H4 (cell line): ENCODE measurements around the gene MRAP2. TPM values are rescaled to one million over a fixed set of nuclear protein-coding genes. Genes with fewer than 3 reads are reported as not detected.
"Not testable (repeated sequence)": the region's sequence is repeated elsewhere in the genome, so short reads cannot be mapped to it uniquely, and the experiment has no call there.

Source experiments
- DNase-seq: peaks from one replicate; pipeline ENCODE4 v3.0.0-alpha.2; 2015; ENCODE audit warnings: low spot score
- total RNA-seq: library from RNA; depleted of rRNA; stranded (reverse); fragments of >200 nt; shearing (Covaris generic); gene quantifications from 2 replicates; pipeline ENCODE4 v1.2.3, GENCODE V29; 2014

MRAP2 gene
- total RNA-seq, 1 experiment from 2014 or later: not detected

DNA sequence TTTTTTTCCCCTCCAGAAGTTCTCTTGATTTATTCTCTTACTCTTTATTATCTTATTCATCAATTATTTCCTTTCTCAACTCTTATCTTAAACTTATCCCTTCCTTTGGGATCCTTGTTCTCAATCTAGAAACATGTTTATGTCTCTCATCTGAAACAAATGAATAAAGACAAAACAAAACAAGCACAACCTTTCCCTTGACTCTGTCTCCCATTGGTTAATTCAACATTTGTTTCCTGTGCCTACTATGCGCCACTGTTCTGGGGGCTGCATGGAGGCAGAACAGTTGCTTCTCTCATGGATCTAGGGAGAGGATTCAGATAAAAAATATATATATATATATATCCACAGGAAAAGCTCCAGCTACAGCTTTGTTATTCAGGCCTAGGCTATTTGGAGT lies 5.2 kb upstream of the MRAP2 start:
- DNase-seq: no peak

DNA sequence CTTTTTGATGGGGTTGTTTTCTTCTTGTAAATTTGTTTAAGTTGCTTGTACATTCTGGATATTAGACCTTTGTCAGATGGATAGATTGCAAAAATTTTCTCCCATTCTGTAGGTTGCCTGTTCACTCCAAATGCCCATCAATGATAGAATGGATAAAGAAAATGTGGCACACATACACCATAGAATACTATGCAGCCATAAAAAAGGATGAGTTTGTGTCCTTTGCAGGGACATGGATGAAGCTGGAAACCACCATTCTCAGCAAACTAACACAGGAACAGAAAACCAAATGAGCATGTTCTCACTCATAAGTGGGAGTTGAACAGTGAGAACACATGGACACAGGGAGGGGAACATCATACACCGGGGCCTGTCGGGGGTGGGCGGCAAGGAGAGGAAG lies 1.6 kb upstream of the MRAP2 start:
- DNase-seq: not testable (repeated sequence)

DNA sequence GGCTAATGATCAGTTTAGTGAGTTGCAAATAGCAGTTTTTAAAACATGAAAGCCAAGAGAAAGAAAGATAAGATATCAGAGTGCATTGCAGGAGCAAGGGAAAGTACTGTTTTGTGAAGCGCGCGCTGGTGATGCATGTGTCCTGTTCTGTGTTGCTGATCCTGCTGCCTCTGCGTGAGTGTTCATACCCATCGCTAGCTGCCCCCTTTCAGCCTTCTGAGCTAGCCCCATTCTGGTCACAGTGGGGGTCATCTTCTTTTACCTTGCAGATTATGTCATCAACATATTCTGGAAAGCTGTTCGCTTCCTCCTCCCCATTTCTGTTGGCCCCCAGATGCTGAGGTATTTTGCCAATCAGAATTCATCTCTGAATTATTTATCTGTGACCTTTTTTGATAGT lies 1.9 kb downstream of the MRAP2 start:
- no peak for DNase-seq

DNA sequence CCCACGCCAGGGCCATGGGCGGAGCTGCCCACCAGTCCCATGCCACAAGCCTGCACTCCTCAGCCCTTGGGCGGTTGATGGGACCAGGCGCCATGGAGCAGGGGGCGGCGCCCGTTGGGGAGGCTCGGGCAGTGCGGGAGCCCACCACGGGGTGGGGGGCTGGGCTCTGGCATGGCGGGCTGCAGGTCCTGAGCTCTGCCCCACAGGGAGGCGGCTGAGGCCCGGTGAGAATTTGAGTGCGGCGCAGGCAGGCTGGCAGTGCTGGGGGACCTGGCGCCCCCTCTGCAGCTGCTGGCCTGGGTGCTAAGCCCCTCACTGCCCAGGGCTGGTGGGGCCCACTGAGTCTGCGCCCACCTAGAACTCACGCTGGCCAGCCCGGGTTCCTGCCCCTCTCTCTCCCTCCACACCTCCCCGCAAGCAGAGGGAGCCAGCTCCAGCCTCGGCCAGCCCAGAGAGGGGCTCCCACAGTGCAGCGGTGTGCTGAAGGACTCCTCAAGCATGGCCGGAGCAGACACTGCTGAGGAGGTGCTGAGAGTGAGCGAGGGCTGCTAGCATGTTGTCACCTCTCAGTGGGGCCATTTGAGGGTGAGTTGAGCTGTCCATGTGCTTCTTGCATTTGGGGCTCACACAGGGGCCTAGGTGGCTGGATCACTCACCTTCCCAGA lies 4.0 kb downstream of the MRAP2 start:
- no peak for DNase-seq

DNA sequence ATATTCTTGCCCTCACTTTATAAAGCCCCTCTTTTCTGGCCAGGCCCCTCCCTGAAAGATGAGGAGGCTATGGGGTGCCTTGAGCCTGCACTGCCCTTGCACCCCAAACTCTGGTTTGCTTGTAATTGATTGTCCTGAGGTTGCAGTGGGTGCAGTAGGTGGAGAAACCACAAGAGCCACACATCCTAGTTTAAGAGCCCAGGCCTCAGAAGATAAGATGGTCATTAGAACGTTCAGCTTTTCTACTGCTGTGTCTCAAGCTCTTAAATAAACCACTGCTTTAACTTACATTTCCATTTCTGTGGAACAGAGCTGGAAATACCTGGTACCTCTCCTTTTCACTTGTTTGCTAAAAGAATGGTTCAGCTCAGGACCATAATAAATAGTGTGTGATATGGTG lies 9.0 kb downstream of the MRAP2 start:
- no peak for DNase-seq

DNA sequence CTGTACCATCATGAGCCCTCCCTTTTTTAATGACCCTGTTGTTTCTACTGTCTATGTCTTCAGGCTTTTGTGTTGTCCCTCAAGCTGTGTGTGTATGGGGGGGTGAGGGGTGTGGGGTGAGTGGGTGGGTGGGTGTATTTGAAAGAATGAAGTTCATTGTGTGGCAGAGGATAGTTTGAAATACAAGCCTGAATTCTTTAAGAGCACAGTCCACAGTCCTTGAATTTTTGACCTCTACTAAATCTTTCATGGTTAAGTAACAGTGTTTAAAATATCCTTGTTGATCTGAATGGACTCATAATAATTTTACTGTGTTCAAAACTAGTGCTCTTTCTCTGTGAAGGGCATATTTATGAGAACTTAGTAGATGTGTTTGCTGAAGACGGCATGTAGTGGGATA lies 10.0 kb downstream of the MRAP2 start:
- DNase-seq: no peak

DNA sequence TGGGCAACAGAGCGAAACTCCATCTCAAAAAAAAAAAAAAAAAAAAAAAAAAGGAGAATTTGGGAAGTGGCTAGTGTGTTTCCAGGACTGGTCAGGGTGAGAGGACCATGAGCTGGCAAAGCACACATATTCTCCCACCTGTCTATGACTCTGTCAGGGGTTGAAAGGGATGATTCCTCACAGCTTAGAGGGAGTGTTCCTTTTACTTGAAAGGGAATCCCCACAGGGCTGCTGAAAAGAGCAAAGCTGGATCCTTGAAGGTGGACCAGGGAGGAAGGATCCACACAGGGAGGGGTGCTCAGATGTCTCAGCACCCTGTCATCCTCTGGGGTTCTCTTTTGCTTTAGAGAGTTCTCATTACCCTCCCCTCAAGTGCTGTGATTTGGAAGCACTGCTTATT lies 13.2 kb downstream of the MRAP2 start:
- DNase-seq: no peak

DNA sequence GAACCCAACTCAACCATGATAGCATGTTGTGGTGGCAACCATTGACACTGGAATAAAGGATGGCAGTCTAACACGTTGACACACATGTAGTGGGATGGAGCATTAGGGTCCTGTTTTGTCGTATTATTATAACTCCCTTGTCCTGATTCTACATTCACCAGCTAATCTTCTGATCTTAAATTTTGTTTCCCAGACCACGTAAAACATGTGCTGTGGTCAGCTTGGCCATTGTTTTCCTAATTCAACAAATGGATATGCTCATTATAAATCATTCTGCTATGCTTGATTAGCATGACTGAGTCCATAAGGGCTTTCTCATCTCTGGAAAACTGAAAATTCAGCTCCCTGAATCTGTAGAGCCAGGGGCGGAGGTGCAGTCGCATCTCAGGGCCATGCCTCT lies 15.0 kb downstream of the MRAP2 start:
- DNase-seq: no peak

DNA sequence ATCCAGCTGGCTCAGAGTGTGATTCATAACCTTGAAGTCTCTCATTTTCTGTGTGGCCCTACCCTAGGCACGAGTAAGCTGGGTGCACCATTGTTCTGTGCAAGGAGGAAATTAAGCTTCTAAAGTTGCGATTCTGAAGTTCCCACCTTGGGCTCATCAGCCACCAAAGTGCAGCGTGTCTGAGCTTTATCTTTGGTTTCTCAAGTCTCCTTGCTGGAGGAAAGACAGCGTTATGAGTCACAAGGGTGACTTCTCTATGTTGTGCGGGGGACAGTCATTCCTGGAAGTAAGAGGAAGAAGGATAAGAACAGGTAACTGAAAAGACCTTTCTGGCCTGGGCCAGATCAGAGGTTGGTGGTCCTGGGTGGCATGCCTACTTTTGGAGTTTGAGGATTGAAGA lies 16.8 kb downstream of the MRAP2 start:
- DNase-seq: no peak

DNA sequence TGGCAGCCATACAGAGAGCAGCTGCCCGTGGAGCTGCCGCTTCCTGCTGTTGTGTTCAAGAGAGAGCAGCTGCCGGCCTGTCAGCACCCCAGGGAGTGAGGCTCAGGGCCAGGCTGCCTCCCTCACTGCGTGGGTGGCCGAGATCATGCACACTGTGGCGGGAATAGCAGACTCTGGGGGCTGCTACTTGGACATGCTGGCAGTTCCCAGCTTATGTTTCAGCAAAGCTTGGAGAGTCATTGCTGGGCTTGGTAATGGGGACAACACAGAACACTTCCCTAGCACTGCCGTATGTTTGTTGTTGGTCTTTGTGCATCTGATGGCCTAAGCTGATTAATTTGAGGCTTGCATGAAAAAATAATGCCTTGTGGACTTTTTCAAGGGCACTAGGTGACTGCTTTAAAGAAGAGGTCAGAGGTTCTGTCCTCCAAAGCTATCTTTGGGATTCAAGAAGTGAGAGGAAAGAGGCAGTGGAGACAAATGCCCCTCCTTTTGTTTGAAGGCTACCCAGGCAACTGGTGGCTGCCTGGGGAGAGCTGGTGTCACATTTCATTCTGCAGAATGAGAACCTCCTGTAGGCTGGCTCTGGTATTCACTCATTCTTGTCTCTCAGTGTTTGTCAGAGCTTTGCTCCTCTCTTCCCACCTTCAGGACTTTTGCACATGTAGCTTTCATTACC lies 18.8 kb downstream of the MRAP2 start:
- peak; percentile 14 for DNase-seq

DNA sequence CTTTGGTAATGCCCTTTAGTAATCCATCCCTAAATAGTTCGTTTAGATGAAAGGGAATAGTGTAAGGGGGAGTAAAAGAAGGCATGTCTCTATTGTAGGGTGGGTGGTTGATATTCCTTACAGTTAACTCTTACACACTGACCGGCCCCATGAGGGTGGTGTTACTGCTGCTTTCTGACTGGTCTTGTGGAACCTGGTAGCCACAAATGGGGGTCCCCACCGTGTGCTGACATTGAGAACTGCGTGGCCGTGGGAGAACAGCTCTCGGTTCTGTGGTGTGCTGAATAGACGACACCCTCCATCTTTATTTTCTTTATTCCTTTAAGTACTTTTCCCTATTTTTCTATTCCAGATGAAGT lies 19.3 kb downstream of the MRAP2 start:
- no peak for DNase-seq

DNA sequence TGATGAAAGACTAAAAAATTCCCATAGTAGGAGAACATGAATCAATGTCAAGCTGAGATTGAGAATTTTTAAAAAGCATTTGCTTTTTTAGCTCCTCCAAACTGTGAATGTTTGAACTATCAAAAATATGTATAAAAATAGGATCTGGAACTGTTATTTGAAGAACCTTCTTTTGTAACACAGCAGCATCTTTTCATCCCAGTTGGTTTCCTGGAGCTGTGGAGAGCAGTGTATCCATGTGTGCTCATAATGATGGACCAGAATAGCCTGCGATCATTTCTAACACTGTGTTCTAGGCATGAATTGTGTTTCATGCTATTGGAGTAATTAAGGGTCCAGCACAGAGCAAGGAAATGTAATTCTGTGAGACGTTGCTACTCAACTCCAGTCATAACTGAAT lies 22.1 kb downstream of the MRAP2 start:
- no peak for DNase-seq

DNA sequence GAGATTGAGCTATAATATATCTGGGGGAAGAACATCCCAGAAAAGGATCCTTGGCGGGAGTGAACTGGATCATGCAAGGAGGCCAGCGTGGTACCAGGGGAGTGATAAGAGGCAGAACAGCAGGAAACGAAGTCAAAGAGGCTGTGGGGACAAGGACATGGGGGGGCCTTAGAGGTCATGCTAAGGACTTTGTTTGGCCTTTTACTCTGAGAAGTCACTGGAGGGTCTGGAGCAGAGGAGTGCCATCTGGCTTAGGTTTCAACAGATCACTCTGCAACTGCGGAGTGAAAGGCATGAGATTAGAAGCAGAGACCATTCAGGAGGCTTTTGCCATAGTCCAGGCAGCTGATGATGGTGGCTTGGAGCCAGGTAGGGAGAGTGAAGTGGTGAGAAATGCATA lies 24.3 kb downstream of the MRAP2 start:
- no peak for DNase-seq

DNA sequence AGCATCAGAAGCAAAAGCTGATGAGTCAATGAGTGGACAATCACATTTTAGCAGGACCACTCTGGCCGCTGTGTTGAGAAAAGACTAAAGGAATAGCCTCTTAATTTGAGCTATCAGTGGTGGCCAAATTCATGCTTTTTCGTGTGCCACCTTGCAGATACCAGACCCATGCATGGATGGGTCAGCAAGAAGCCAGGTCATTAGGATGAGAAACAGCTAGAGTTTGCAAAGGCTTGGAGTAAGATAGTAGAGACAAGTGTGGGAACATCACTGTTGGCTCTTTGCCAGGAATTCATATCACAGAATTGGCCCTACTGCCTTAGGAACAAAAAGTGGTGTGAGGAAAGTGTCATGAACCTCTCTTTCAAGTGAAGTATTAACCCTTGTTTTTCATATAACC lies 25.5 kb downstream of the MRAP2 start:
- DNase-seq: no peak

DNA sequence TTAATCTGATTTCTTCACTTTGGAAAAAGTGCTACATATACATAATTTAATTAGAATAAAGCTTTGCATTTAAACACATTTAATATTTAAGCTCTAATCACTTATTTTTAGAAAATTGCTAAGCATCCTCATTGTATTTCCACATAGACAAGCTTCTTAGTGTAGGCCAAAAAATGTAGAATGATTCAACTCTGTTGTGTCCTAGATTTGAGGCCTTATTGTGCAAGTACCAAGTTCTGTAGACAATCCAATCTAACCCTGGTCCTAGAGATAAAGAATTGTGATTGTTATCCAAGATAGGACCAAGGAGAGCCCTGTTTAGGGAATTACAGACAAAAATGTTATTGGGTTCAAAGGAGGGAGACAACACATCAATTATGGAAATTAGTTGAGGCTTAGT lies 27.6 kb downstream of the MRAP2 start:
- no peak for DNase-seq

DNA sequence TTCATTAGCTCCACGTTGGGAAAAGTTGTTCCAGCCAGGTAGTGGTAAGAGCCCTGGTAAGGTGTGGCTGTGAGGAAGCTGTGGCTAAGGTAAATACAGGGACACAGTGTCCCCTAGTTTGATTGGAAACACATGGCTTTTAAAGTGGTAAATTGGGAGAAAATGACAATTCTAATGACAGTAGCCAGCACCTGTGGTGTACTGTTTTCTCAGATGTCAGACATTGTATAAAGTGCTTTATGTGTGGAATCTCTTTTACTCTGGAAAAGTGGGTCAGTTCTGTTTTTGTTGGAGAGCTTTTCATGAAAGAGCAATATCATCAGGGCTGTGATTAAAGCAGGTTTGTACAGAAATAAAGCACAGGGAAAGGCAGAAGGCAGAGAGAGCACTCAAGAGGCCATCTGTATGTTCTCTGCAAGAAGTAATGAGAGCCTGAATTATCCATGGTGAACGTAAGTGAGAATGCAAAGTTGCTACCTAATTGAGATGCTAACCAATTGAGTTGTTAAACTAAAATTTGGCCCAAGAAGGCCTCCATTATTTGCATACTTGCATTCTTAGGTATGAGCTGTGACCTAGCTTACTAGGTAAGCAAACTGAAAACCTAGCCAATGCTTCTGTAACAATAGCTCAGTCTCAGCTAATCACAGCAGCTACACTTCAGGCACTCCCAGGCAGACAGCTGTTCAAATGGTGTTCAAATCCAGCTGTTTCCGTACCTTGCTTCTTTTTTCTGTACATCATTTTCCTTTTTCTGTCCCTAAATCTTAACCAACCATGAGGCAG lies 28.2 kb downstream of the MRAP2 start:
- no peak for DNase-seq

DNA sequence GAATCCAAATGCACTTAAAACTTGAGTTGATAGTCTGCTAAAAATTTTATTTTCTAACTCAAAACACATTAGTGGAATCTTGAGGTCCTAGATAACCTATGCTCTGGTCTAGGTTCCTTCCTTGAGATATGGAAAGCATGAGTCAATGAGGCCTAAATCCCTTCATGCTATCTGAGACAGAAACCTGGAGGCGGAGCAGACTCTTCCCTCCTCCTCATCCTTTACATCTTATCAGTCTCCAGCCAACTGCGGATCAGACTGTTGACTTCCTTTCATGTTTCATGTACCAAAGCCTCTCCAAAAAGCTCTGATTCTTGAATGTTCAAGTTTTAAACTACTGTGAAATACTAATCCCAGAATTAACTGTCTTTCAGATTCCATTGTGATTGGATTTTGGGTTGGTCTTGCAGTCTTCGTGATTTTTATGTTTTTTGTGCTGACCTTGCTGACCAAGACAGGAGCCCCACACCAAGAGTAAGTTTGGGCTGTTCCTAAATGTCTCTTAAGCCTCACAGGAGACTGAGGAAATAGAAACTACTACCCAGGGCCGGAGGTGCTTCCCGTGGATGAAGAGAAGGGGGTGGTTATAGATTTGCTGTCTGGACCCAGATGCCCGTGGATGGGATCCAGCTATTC lies 29.1 kb downstream of the MRAP2 start:
- DNase-seq: no peak

DNA sequence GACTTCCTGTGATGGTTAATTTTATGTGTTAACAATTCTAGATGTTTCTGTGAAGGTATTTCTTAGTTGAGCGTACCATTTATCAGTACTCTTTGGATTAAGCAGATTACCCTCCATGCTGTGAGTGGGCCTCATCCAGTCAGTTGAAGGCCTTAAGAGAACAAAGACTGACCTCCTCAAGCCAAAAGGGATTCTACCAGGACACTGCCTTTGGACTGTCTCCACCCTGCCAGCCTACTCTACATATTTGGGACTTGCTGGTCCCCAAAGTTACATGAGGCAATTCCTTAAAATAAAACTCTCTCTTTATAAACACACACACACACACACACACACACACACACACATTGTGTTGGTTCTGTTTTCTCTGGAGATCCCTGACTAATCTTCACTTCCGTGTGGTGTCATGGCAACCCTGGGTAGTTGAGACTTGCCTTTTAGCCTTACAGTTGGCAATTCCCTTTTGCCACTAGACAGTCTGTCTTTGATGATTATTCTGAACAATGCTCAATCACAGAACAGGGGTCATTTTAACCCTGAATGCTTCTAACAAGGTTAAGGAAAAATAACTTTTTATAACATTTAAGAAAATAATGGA lies 32.2 kb downstream of the MRAP2 start:
- peak; percentile 31 for DNase-seq

DNA sequence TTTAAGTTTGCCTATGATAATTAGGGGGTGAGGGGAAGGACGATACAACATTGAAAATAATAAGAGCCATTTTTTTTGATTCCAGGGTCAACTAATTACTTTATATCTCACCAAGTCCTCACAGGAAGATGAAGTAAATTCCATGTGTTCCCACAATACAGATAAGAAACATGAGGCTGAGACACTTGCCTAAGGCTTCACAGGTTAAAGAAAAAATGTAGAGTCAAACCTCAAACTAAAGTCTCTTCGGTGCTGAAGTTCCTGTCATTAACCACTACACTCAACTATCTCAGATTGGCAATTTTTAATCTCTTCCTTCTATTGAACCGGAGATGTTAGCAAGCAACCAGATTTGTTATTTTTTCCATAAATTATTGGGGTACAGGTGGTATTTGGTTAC lies 33.0 kb downstream of the MRAP2 start:
- DNase-seq: no peak

DNA sequence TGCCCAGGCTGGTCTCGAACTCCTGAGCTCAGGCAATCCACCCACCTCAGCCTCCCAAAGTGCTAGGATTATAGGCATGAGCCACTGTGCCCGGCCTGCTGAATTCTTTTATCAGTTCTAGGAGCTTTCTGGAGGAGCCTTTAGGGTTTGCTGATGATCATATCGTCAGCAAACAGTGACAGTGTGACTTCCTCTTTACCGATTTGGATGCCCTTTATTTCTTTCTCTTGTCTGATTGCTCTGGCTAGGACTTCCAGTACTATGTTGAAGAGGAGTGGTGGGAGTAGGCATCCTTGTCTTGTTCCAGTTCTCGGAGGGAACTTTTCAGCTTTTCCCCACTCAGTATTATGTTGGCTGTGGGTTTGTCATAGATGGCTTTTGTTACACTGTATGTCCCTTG lies 35.3 kb downstream of the MRAP2 start:
- DNase-seq: not testable (repeated sequence)

DNA sequence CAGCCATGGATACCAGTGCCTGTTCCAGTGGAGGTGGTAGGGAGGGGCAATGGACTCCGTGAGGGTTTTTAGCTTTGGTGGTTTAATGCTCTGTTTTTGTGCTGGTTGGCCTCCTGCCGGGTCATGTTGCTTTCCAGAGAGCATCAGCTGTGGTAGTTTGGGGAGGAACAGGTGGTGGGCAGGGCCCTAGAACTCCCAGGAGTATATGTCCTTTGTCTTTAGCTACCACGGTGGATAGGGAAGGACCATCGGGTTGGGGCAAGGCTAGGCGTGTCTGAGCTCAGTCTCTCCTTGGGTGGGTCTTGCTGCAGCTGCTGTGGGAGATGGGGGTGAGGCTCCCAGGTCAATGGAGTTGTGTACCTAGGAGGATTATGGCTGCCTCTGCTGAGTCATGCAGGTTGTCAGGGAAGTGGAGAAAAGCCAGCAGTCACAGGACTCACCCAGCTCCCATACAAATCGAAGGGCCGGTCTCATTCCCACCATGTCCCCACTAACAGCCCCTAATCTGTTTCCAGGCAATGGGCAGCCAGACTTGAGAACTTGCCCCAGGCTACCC lies 38.9 kb downstream of the MRAP2 start:
- no peak for DNase-seq
